Fibroblast of mammary gland (primary cell): ENCODE measurements around the gene FRMD4B.

Experiments used
- DNase-seq: peaks from one replicate; pipeline ENCODE4 v3.0.0-alpha.2; 2010; ENCODE audit warnings: low read depth
- H3K4me3 ChIP-seq: 2 replicates; pipeline ENCODE4 v1.5.1; 2011; ENCODE audit warnings: low read depth, mild to moderate bottlenecking, low read length, moderate library complexity; ENCODE audit not compliant: control insufficient read depth
- CTCF ChIP-seq: conservative IDR thresholded peaks from 2 replicates; pipeline ENCODE4 v1.5.1; 2011; ENCODE audit warnings: low read depth, low read length, inconsistent platforms; ENCODE audit not compliant: control insufficient read depth, insufficient read depth

FRMD4B gene

GRCh38 chr3:69425249-69425648, 39.4 kb upstream of the FRMD4B start:
- peak; percentile 70 for TF ChIP-seq CTCF
- DNase-seq = peak; percentile 50
- H3K4me3 ChIP-seq = no peak overlapping the region

- no peak overlapping the region for H3K4me3 ChIP-seq
- no peak for DNase-seq
- no peak for TF ChIP-seq CTCF
Measured at GRCh38 chr3:69423463-69424155, 37.7 kb upstream of the FRMD4B start.

- DNase-seq = peak; percentile 75
- H3K4me3 ChIP-seq = no peak overlapping the region
- TF ChIP-seq CTCF = no peak
Measured at GRCh38 chr3:69422751-69423150, 36.9 kb upstream of the FRMD4B start.

GRCh38 chr3:69420781-69421520, 35.1 kb upstream of the FRMD4B start:
- DNase-seq = peak; percentile 81
- H3K4me3 ChIP-seq = no peak overlapping the region
- no peak for TF ChIP-seq CTCF

- TF ChIP-seq CTCF = no peak
- DNase-seq = peak; percentile 57
- no peak overlapping the region for H3K4me3 ChIP-seq
Measured at GRCh38 chr3:69419276-69419675, 33.4 kb upstream of the FRMD4B start.

GRCh38 chr3:69417541-69418078, 31.7 kb upstream of the FRMD4B start:
- H3K4me3 ChIP-seq = no peak overlapping the region
- no peak for TF ChIP-seq CTCF
- no peak for DNase-seq
